GM19238 (cell line): Measurements from ENCODE around the gene NLGN4Y.

Experiments used
- DNase-seq: peaks from one replicate; pipeline ENCODE4 v3.0.0; 2011; ENCODE audit warnings: low spot score; ENCODE audit not compliant: insufficient read length

NLGN4Y gene

DNA sequence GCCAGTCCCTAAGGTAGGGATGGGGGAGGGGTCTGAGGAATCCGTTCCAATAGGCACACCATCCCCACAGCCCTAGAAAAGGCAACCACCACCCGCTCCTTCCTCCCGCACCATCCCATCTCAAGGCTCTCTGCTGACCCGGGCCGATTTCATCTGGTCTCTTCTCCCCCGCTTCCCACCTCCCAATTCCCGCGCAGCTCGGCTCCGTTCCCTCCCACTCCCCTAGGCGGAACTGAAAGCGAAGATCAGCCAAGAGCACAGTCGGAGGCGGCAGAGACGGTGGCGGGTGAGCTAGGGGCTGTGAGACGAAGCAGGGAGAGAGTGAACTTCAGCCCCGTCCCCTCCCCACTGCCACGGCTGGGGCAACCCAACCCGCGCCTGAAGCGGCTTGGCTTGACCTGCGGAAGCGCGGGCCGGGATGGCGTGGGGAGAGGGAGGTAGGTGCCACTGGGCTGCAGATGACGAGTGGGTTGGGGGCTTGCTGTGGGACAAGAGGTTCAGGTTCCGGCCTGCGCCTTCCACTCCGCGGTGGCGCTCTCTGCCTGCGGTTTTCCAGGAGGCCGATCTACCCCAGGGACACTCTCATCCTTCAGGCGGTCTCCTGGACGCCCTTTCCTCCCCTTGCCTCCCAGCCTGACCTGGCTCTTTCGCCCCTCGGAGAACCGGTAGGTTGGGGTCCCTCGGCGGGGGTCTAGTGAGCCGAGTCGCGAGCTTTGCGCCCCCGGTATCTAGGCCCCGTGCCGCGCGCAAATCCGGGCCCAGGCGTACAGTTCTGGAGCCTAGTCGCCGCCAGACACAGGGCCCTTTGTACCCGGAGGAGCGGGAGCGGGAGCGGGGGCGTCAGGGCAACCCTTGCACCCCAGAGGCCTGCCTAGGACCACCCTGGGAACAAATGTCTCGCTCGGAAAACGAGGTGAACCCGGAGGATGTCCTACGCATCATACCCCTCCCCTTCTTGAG is at the start of gene NLGN4Y:
Gene NLGN4Y (plus strand): TSS at position 258 of the 960 bp plus-strand sequence. CDS start 97,591 bp downstream, outside the sequence.
- DNase-seq = no peak

DNA sequence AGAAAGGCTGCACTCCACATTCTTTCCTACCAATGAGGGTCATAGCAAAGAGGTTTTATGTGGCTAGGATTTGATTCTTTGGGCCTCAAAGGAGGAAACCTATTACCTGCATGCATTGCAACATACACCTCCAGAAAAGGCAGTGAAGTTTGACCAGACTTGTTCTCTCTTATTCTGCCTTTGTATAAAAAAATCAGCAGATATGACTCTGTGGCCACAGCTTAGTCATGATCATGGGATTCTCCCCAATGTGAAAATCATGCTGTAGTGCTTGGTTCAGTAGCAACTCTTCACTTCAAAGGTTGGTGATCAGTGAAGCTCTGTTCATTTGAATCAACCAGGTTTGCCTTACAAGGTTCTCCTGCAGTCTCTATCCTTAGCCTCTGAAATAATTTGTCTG is 38.4 kb upstream of the NLGN4Y start:
- DNase-seq = no peak

DNA sequence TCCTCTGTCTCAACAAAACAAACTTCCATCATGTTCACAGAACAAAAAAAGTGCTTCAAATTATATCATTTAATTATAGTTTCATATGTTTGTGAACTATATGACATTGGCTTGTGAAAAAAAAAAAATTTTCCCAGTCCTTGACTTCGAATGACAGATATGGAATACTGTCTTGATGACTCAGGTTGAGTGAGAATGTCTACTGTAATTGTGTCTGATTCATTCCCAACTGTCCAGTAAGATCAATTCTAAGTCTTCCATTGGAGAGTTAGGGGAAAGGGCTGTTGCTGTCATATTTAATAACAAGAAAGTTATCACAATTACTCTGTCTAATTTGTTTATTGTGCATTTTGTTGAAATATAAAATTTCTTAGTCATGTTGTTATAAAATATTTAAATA is 34.1 kb upstream of the NLGN4Y start:
- DNase-seq = no peak

DNA sequence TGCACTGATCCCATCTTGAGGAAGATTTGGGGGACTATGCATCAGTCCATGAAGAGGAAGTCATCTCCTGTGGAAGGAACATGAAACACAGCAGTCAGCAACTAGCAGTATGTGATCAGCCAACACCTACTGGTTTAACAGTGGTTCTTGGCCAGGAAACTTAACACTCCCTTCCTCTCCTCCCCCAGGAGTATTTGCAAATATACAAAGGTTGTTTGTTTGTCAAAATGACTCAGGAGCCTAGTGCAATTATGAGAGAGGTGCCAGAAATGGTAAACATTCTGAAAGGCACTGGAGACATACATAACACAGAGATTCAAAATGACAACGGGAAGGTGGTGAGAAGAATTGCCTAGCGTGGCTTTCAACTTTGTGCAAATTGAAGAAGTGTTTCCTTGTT is 26.3 kb upstream of the NLGN4Y start:
- no peak for DNase-seq

DNA sequence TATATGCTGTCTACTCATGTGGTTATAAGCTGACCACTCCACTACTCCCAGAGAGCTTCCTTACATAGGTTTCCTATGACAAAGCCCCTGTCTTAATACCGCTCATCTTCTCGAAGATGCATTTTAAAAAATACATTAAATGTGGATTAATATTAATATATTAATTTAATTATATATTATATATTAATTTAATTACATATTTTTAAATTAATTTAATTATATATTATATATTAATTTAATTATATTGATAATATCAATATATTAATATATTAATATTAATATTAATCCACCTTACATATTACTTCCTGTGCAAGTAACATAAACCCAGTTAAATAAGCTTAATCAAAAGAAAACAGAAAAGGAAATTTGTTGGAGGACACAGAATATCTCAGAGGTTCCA is 19.7 kb upstream of the NLGN4Y start:
- DNase-seq = no peak

DNA sequence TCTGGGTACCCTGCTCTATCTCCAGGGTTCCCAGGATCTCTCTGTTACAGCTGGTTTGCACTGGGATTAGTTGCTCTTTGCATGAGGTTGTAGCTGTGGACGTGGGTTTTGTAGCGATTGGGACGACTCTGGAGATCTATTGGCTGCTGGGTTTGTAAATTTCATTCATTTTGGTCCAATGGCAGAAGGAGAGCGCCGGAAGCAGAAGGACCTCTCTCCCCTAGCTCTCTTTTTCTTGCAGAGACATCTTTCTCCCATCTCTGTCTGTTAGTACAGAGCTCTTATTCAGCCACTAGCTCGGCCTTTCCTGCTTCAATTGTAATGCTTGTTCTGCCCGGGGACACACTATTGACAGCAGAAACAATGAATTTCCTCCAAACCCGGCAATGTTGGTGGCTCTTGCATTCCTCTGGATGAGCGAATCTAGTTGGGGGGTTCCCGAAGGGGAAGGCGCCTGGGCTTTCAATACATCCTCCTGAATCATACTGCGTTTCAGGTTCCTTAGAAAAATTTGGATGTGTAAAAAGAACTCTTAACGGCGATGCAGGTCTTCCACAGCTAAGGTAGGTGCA is 1.9 kb upstream of the NLGN4Y start:
- DNase-seq = no peak

DNA sequence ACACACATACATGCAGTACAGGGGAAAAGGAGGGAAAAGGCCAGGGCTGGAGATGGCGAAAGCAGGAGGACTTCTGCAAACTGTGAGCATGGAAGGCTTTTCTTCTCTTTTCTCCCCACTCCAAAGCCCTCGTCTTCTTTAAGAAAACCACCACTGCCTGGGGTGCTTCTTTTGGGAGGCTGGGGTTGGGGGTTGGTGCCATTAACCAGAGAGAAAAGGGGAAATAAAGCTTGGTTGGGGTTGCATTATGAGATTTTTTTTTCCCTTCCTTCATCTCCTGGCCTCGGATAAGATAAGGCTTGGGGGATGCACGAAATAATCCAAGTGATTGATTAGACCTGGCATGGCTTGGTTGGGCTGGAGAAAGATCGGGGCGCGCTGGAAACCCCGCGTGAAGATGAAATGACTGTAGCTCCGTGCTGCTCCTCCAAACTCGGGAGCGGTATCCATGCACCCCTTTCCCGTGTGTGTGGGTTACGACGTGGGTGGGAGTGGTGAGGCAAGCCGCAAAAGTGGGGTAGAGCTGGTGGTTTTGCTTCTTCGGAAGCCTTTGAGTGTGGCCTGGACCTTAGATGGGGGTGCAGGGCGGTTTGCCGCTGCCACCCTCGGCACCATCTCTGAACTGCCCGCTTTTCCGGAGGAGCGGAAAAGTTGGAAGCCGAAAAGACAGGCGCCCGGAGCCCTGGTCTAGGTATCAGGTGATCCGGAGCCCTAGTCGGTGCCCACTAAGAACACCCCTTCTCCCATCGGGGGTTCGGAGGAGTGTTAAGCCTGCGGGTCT is 648 bp upstream of the NLGN4Y start:
- DNase-seq = no peak

DNA sequence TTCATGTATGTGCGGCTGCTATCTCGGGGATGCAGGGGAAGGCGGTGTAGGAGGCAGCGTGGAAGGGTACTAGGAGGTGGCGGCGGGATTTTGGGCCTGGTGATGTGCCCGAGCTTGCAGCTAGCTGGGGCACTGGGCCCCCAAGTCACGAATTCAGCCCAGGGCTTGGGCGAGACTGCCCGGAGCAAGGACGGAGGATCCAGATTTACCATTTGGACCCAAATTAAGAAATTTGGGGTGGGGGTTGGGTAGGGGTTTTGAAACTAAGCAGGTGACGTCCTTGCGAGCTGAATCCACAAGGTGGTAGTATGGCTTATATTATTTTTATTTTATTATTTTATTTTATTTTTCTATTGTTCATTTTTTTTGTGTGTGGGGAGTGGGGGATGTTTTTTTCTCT is 986 bp downstream of the NLGN4Y start:
- no peak for DNase-seq

DNA sequence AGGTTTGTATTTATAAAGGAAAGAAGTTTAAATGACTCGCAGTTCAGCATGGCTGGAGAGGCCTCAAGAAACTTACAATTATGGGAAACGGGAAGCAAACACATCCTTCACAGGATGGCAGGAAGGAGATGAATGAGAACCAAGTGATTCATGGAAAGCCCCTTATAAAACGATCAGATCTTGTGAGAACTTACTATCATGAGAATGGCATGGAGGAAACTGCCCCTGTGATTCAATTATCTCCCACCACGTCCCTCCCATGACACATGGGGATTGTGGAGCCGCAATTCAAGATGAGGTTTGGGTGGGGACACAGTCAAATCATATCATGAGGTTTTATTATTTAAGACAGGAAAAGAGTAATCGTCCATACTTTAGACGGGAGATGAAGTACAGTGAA is 4.0 kb downstream of the NLGN4Y start:
- no peak for DNase-seq

DNA sequence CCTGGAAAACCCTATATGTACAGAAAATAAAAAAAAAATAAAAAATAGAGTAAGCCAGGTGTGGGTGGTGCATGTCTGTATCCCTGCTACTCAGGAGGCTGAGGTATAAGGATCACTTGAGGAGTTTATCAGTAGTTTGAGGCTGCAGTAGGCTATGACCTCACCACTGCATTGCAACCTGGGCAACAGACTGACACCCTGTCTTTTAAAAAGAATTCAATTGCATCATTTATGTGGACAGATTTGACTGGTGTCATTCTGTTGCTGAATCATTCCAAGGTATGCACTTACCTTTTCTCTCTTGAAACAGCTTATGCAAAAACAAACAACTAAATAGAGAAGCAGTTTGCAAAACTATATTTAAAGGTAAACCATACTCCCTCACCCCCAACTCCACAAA is 12.4 kb downstream of the NLGN4Y start:
- DNase-seq = no peak

DNA sequence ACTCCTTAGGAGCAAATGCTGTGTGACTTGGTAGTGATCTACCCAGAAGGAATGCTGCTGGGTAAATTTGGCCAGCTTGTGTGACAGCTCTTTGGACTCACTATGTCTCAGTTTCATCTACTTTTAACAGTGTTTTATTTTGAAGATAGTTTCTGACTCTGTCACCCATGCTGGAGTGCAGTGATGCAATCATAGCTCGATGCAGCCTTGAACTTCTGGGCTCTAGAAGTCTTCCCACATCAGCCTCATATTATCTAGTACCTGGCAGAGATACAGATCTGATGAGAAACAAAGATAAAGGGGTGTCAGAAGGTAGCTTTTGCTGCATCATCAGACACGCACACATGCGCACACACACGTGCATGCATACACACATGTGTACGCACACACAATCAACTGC is 19.2 kb downstream of the NLGN4Y start:
- no peak for DNase-seq

DNA sequence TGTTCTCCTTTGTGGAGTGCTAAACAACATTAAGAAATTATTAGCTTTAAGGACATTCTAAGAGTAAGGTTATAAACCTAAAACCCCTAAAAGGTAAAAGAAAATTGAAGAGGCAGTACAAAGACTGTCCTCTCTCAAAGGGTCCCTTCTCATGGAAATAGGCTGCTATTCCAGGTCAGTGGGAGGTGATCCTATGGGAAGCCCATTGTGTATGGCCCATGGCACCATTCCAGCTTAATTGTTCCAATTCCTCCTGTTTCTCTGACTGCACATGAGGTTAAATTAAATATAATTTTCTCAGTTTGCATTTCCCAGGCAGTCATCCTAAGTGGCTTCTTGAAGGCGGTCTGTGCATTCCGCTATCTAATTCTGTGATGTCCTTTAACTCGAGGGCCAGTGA is 57.0 kb downstream of the NLGN4Y start:
- DNase-seq = no peak

DNA sequence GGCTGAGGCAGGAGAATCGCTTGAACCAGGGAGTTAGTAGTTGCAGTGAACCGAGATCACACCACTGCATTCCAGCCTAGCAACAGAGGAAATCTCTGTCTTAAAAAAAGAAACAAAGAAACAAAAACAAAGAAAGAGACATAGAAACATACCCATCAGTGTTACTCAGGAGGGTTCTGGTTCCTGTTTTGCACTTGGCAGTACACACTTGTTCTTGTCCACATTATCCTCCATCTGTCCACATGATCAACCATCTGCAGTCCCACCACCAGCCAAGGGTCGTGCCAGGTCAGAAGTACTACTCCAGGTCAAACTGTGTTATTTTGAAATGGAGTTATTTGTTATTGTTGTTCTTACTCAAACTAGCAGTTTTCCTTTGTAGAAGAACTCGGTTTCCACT is 62.4 kb downstream of the NLGN4Y start:
- DNase-seq = no peak

DNA sequence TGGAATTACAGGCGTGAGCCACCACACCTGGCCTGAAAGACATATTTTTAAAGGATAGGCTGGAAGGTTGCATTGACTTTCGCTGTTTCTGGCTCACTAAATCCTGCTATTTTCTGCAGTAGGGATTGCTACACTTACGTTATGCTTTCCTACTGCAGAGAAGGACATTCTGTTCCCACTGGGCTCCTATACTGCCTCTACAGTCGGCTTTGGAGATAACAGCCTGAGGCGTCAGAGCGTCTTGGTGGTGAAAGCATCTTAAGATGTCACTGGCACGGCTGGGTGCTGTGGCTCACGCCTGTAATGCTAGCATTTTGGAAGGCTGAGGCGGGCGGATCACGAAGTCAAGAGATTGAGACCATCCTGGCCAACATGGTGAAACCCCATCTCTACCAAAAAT is 77.0 kb downstream of the NLGN4Y start:
- DNase-seq = no peak

DNA sequence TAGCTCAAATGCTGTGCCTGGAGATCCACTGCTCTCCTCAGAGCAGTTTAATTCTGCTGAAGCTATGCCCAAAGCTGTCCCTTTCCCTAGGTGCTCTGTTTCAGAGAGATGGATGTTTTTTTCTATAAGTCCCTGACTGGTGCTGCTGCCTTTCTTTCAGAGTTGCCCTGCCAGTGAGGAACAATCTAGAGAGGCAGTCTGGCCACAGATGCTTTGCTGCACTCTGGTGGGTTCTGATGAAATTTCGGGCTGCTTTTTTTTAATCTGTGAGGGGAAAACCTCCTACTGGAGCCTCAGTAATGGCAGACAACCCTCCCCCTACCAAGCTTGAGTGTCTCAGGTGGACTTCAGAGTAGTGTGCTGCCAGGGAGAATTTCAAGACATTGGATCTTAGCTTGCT is 93.3 kb downstream of the NLGN4Y start:
- no peak for DNase-seq

DNA sequence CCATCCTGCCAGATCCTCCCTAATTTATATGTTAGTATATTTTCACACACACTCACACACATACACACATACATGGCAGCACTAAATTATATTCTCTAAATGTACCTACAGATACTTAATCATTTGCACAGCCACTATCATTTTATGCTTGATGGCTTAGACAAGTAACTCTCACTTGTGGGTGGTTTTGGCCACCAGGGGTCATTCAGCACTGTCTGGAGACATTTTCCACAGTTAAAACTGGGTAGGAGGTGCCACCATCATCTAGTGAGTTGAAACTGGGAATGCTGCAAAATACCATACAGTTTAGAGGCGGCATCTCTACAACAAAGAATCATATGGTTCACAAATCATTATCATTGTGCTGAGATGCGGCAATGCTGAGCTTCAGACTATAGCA is 94.2 kb downstream of the NLGN4Y start:
- no peak for DNase-seq

DNA sequence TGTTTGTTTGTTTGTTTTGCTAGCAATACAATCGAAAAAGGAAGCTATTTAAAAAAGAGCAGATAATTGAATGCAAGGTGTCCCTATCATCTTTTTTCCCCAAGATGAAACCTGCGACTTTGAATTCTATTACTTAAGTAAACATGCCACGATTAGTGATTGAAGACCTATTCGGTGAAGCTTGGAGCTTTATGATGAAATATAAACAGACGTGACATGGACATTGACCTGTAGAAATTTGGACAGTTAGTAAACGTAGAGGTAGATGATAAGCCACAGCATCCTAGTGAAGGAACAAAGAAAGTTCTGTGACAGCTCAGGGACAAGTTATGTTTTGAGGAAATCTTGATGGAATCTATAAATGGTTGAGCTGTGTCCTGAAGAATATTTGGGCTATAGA is 103.9 kb downstream of the NLGN4Y start:
- DNase-seq = no peak

DNA sequence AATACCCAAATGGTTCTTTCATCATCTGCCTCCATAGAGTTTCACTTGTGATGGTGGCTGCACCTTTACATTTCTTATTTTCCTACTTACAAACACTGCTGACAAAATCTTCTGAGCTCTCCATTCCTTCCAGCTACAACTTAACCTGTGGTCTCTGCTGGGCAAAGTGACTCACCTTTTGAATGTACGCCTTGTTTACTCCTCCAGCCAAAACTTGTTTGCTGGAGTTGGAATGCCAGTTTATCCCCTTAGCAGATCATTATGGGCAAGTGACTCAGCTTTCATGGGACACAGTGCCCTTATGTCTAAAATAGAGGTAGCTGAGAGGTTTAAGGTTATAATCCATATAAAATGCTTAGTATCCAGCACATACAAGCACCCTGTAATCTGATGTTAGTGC is 107.3 kb downstream of the NLGN4Y start:
- DNase-seq = no peak

DNA sequence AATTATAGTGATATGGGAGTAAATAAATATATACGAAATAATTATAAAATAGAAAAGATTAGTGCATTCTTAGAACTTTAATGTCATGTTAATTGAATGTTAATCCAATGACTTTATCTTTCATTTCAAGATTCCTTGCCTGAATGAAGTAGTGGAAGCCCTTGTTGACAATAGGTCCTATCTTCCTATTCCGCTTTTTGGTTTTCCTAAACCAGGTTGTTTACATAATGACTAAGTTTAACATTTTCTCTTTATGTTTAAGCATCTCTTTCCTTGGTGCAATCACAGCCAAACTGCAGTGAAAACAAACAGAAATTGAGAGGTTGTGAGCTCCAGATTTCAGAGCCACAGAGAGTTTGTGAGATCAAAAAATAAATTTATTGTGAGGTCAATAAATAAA is 109.4 kb downstream of the NLGN4Y start:
- DNase-seq = no peak

DNA sequence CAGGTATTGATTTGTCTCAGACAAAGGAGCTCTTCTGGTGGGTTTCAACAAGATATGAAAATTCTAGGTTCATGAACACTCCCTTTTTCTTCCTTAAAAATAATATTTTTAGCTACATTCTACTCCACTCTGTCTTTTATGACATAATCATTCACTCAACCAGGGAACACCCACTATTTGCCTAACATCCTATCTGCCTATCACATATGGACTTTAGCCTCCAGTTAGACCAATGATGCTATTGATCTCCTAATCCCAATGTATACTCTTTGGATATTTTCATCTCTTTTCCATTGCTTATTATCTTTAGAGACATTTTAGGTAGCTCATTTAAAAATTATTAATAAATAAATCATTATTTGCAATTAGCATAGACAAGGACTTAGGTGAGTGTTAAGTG is 110.6 kb downstream of the NLGN4Y start:
- no peak for DNase-seq

DNA sequence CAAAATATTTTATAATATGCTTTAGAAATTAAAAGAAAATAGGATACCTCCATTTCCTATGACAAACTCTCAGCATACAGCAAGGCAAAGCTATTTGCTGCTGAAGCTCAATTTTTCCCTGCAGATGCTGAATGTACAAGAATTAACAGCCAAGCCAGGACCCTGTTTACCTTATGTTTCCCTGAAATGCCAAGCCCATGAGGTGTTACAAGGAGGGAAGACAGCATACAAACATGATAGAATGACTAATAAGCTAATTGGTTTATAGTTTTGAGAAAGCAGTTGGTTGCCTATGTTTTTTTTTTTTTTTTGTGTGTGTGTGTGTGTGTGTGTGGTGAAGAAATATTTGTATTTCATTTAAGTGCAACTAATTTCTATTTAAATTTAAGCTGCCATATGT is 113.2 kb downstream of the NLGN4Y start:
- DNase-seq = no peak

DNA sequence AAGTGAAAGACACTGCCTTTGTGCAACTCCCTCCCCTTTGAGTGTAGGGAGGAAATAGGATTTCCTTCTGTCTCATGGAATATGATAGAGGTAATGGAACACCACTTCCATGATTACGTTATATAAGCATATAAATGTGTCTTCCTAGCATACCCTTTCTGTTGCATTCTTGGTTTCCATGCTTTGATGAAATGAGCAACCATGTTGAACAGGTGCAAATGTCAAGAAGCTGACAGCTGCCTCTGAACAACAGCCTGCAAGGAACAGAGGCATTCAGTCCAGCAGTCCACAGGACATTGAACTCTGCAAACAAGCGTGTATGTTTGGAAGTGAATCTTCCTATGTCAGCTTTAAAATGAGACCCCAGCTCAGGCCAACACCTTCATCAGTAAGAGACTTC is 117.5 kb downstream of the NLGN4Y start:
- DNase-seq = no peak
